Activated B cell treated with CpG ODN at 0.5 μM for 24 hours (primary cell): ENCODE results near the gene ZNF862. TPM values are rescaled to one million over a fixed set of nuclear protein-coding genes. Genes with fewer than 3 reads are reported as not detected.

Source experiments
- ATAC-seq: fragments of 200-7000 bp; cut with Tn5 transposase; one replicate; pipeline ENCODE4 v1.10.0; 2021; ENCODE audit warnings: low read depth, mild to moderate bottlenecking, moderate library complexity
- CTCF ChIA-PET: fragments of 350-600 bp; sonication (Branson Sonifier 250); formaldehyde crosslinking; loops from one replicate; lab custom pipeline; 2021; ENCODE audit warnings: antibody characterized with exemption; lab: Charles Lee
- POLR2A ChIA-PET: fragments of 350-600 bp; sonication (Branson Sonifier 250); formaldehyde crosslinking; loops from one replicate; lab custom pipeline; 2021; ENCODE audit warnings: antibody characterized with exemption; lab: Charles Lee
- DNase-seq: peaks from one replicate; pipeline ENCODE4 v3.0.0; 2022
- H3K27ac Mint-ChIP-seq: one replicate; pipeline ENCODE4 v1.8.0; 2020; ENCODE audit warnings: mixed read lengths
- H3K27me3 Mint-ChIP-seq: one replicate; pipeline ENCODE4 v1.8.0; 2021; ENCODE audit warnings: mixed read lengths
- H3K36me3 Mint-ChIP-seq: one replicate; pipeline ENCODE4 v1.8.0; 2021; ENCODE audit warnings: low read depth, mixed read lengths
- H3K4me1 Mint-ChIP-seq: one replicate; pipeline ENCODE4 v1.8.0; 2021; ENCODE audit warnings: mixed read lengths
- H3K4me3 Mint-ChIP-seq: one replicate; pipeline ENCODE4 v1.8.0; 2020; ENCODE audit warnings: mild to moderate bottlenecking, mixed read lengths
- H3K9me3 Mint-ChIP-seq: one replicate; pipeline ENCODE4 v1.8.0; 2020; ENCODE audit warnings: mixed read lengths
- intact Hi-C: fragments of 100-400 bp; cut with micrococcal nuclease; formaldehyde crosslinking; loops from one replicate; pipeline ENCODE4 v1.15.1; 2024
- total RNA-seq: library from RNA; stranded (reverse); gene quantifications from 2 replicates; pipeline ENCODE4 v1.2.3, GENCODE V29; 2022
- TF ChIP-seq, protein P1 (sequence below): fragments of 200-600 bp; IDR thresholded peaks from one replicate; pipeline ENCODE4 v1.8.0; 2022; ENCODE audit warnings: antibody characterized with exemption, mild to moderate bottlenecking

ZNF862 gene
- total RNA-seq, 1 donor from 2014 or later: 17.6 TPM

DNA sequence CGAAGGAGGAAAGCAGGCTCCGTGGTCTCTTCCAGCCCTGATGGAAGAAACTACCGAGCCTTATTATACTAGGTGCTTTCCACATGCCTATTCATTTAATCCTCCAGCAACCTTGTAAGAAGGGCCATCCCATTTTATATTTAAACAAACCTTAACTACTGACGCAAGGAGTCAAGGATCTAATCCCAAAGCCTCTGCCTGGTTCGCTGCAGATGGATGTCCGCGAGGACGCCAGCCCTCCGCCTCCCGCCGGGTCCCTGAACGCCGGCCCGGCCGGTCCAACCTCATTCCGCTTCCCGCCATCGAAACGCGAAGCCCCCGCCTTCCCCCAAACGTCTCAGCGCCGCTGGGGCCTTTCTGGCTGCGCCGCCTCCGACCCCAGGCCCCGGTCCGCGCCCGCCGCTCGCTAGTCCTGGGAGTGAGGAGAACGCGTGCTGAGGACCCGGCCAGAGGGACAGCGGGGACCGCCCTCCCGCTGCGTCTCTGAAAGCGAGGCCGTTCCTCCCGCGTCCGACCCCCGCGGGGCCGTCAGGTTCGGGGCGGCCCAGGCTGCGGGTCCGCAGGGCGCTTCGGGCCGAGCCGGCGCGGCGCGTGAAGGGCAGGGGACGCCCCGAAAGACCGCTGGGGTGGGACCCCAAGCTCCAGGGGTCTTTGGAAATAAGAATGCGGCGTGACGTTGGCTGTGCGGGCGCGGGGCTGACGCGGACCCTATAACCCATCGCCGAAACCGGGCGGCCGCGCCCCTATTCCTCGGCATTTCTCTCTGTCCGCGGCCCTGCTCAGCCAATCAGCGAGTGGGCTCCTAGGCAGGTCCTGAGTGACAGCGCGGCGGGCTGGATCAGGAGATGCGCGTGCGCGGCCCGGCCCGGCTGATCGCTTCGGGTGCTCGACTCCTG lies 35.1 kb downstream of the ZNF862 start, which contains the start of gene ATP6V0E2:
Gene ATP6V0E2 (plus strand): TSS at position 896 of the 896 bp plus-strand sequence. CDS start 97 bp downstream, outside the sequence.
- H3K4me3 Mint-ChIP-seq: peak within 1 kb of the TSS; percentile 86
- peaks cover 42% of the 10 kb centered on the region for H3K4me1 Mint-ChIP-seq
- no peaks in the 10 kb centered on the region for H3K9me3 Mint-ChIP-seq
- peak; percentile 95 for ATAC-seq
- peak within 1 kb of the TSS; percentile 53 for H3K27ac Mint-ChIP-seq
- ChIA-PET POLR2A (no interaction called here), CTCF (no interaction called here)
- intact Hi-C loops: loop anchor here (1.0 to 10.0 kb wide), 7 partner anchors 27 to 1361 kb away; partner anchors contain the start of genes CHPF2 and ZNF862
- peak; percentile 86 for DNase-seq
- H3K27me3 Mint-ChIP-seq: no peaks in the 10 kb centered on the region
- TF ChIP-seq, protein P1, sequence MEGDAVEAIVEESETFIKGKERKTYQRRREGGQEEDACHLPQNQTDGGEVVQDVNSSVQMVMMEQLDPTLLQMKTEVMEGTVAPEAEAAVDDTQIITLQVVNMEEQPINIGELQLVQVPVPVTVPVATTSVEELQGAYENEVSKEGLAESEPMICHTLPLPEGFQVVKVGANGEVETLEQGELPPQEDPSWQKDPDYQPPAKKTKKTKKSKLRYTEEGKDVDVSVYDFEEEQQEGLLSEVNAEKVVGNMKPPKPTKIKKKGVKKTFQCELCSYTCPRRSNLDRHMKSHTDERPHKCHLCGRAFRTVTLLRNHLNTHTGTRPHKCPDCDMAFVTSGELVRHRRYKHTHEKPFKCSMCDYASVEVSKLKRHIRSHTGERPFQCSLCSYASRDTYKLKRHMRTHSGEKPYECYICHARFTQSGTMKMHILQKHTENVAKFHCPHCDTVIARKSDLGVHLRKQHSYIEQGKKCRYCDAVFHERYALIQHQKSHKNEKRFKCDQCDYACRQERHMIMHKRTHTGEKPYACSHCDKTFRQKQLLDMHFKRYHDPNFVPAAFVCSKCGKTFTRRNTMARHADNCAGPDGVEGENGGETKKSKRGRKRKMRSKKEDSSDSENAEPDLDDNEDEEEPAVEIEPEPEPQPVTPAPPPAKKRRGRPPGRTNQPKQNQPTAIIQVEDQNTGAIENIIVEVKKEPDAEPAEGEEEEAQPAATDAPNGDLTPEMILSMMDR: no peak
- H3K36me3 Mint-ChIP-seq: peaks cover 8% of the 10 kb centered on the region

DNA sequence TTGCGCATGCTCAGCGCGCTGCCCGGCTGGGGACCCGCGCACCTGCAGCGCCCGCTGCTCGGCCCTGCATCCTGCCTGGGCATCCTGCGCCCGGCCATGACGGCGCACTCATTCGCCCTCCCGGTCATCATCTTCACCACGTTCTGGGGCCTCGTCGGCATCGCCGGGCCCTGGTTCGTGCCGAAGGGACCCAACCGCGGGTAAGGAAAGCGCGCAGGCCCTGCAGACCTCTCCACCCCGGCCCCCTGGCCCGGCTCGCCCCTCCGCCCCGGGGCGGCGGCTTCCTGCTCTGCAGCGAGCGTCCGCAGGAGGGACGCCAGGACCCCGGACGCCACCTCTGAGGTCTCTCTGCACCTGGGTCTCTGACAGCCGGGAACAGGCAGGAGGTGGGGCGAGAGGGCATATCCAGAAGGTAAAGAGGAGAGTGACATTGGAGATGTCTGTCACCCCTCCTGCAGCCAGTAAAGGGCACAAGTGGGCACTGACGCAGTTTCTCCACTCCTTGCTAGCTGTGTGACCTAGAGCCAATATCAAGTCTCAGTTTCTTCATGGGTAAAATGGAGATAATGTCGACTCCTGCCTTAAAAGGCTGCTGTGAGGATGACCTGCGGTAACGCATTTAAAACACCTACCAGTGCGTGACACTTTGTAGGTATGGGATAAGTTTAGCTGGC lies 35.9 kb downstream of the ZNF862 start:
- Mint-ChIP-seq H3K4me3 (peak overlapping the region; percentile 86), H3K27me3 (no peaks in the 10 kb centered on the region), H3K27ac (peak overlapping the region; percentile 53), H3K4me1 (peaks cover 34% of the 10 kb centered on the region), H3K9me3 (no peaks in the 10 kb centered on the region), H3K36me3 (peaks cover 8% of the 10 kb centered on the region)
- DNase-seq (no peak), ATAC-seq (no peak)
- ChIA-PET POLR2A (no interaction called here), CTCF (no interaction called here)
- intact Hi-C loops: loop anchor here (1.0 to 10.0 kb wide), 7 partner anchors 28 to 1361 kb away; partner anchors contain the start of genes CHPF2 and ZNF862
- TF ChIP-seq, protein P1: no peak

DNA sequence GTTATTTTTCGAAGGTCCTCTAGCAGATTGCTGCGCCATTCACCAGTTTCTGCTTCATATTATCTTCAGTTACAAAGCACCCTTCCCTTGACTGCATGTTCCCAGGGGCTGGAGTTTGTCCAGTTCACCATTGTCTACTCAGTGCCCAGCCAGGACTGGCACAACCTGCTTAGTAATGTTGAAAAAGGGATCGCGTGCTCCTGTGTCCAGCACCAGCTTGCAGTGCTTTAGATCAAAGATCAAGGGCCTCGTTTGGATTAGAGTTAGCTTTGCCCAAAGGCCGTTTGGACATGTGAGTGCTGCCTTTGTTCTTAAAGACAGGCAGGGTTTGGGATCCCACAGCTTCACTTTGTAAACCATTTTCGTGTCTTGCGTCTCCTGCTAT lies 36.5 kb downstream of the ZNF862 start:
- ATAC-seq (no peak), DNase-seq (no peak)
- TF ChIP-seq, protein P1: no peak
- H3K27me3 Mint-ChIP-seq: no peaks in the 10 kb centered on the region
- intact Hi-C loops: loop anchor here (5.0 to 10.0 kb wide), 3 partner anchors 450 to 1360 kb away; partner anchors contain the start of gene CHPF2
- H3K4me1 Mint-ChIP-seq: peaks cover 30% of the 10 kb centered on the region
- peaks cover 8% of the 10 kb centered on the region for H3K36me3 Mint-ChIP-seq
- H3K4me3 Mint-ChIP-seq: peak overlapping the region; percentile 86
- CTCF ChIA-PET: no interaction called here
- H3K27ac Mint-ChIP-seq: no peak overlapping the region
- H3K9me3 Mint-ChIP-seq: no peaks in the 10 kb centered on the region
- POLR2A ChIA-PET: no interaction called here

DNA sequence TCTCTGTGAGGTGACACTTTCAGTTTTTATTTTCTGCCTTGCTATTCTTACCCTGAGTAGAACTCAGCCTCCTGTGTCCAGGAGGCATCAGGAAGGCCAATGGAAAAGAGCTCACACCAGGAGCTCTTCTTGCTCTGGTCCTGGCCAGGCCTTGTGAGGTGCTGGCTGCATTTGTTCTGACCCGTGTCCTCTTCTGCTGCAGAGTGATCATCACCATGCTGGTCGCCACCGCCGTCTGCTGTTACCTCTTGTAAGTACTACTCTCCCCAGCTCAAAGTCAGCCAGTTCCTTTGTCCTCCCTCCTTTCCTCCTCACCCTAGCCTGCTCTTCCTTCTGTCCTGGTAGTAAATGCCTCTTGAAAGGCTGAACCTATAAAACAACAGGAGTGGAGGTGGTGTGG lies 37.2 kb downstream of the ZNF862 start:
- H3K4me1 Mint-ChIP-seq: peaks cover 23% of the 10 kb centered on the region

More for the DNA sequence above, 37.2 kb downstream of the ZNF862 start:
- ChIA-PET CTCF (no interaction called here), POLR2A (no interaction called here)
- intact Hi-C loops: loop anchor here (10.0 kb wide), 2 partner anchors 451 to 1359 kb away; partner anchors contain the start of gene CHPF2
- TF ChIP-seq, protein P1: no peak
- DNase-seq: no peak
- Mint-ChIP-seq H3K27ac (peak overlapping the region; percentile 22), H3K27me3 (no peaks in the 10 kb centered on the region), H3K4me3 (peak overlapping the region; percentile 24), H3K9me3 (no peaks in the 10 kb centered on the region), H3K36me3 (peaks cover 8% of the 10 kb centered on the region)
- ATAC-seq: no peak
